MM.1S (cell line): ENCODE results near the gene MTERF2.

Experiments
- CTCF ChIP-seq: fragments of 300-600 bp; sonication (generic); IDR thresholded peaks from 2 replicates; pipeline ENCODE4 v1.5.1; 2016; ENCODE audit warnings: antibody characterized with exemption, low read length, mixed read lengths
- EZH2 ChIP-seq: fragments of 300-600 bp; sonication (generic); optimal IDR thresholded peaks from 2 replicates; pipeline ENCODE3; 2017; ENCODE audit warnings: low read depth, mild to moderate bottlenecking, antibody characterized with exemption, low read length, mixed read lengths
- EZH2phosphoT487 ChIP-seq: fragments of 300-600 bp; sonication (generic); IDR thresholded peaks from 2 replicates; pipeline ENCODE4 v1.6.1; 2018; ENCODE audit warnings: antibody characterized with exemption, low read length

GRCh38 chr12:107025671-107026070 is 38.7 kb upstream of the MTERF2 start:
- TF ChIP-seq CTCF (no peak), EZH2 (no peak), EZH2phosphoT487 (no peak)
